HepG2 (cell line): Measurements from ENCODE around the gene GSK3A. TPM values are rescaled to one million over a fixed set of nuclear protein-coding genes. Genes with fewer than 3 reads are reported as not detected.

Source experiments
- BRCA1 ChIP-seq: sonication (generic); formaldehyde crosslinking; IDR thresholded peaks from 2 replicates; pipeline ENCODE4 v1.4.0; 2020; ENCODE audit warnings: missing genetic modification reagents
- CCDC6 ChIP-seq: sonication (generic); formaldehyde crosslinking; IDR thresholded peaks from 2 replicates; pipeline ENCODE4 v1.8.1; 2022; ENCODE audit warnings: mild to moderate bottlenecking, missing genetic modification reagents, moderate library complexity
- ZBTB38 ChIP-seq: sonication (generic); formaldehyde crosslinking; IDR thresholded peaks from 2 replicates; pipeline ENCODE4 v1.5.1; 2020; ENCODE audit warnings: mild to moderate bottlenecking, missing genetic modification reagents
- ZNF446 ChIP-seq: sonication (generic); formaldehyde crosslinking; IDR thresholded peaks from 2 replicates; pipeline ENCODE4 v1.5.0; 2020; ENCODE audit warnings: mild to moderate bottlenecking, missing genetic modification reagents
- ZNF724P ChIP-seq: sonication (generic); formaldehyde crosslinking; IDR thresholded peaks from 2 replicates; pipeline ENCODE4 v1.8.0; 2022; ENCODE audit warnings: missing genetic modification reagents, borderline replicate concordance
- polyA plus RNA-seq, 8 experiments: library from polyadenylated mRNA; depleted of rRNA in 3 of 8; stranded (reverse) in 7 of 8; unstranded in 1 of 8; fragments of >200 nt; fragmentation: Illumina TruSeq in 4 of 8; extraction: Trizol in 4 of 8; gene quantifications; 2 replicates each; pipeline versions ENCODE4 v1.2.1 to v1.2.3, GENCODE V29; 2011 to 2016; ENCODE audit warnings: low read depth in 4 of 8, missing spikeins in 1 of 8, mixed read lengths in 1 of 8; ENCODE audit not compliant: insufficient read depth in 1 of 8
- total RNA-seq, 5 experiments: library from RNA; depleted of rRNA; stranded (reverse); fragments of >200 nt; fragmentation: Illumina TruSeq; extraction: Trizol; gene quantifications; 2 replicates each; pipeline ENCODE4 v1.2.3, GENCODE V29; 2016; ENCODE audit warnings: low read depth in 1 of 5
- TF ChIP-seq, protein P1 (sequence below): sonication (generic); formaldehyde crosslinking; IDR thresholded peaks from 2 replicates; pipeline ENCODE4 v1.5.1; 2020; ENCODE audit warnings: missing genetic modification reagents, mild to moderate bottlenecking, borderline replicate concordance
- TF ChIP-seq, protein P2 (sequence below): sonication (generic); formaldehyde crosslinking; IDR thresholded peaks from 2 replicates; pipeline ENCODE4 v1.4.0; 2020; ENCODE audit warnings: mild to moderate bottlenecking, missing genetic modification reagents
- TF ChIP-seq, protein P3 (sequence below): IDR thresholded peaks from 2 replicates; pipeline ENCODE4 v1.6.1; 2016; ENCODE audit warnings: low read depth, borderline replicate concordance
- TF ChIP-seq, protein P4 (sequence below): sonication (generic); formaldehyde crosslinking; IDR thresholded peaks from 2 replicates; pipeline ENCODE4 v1.5.0; 2020; ENCODE audit warnings: mild to moderate bottlenecking, missing genetic modification reagents
- TF ChIP-seq, protein P5 (sequence below): sonication (generic); formaldehyde crosslinking; IDR thresholded peaks from 2 replicates; pipeline ENCODE4 v1.5.1; 2020; ENCODE audit warnings: mild to moderate bottlenecking, missing genetic modification reagents, borderline replicate concordance
- TF ChIP-seq, protein P6 (sequence below): sonication (generic); formaldehyde crosslinking; IDR thresholded peaks from 2 replicates; pipeline ENCODE4 v1.5.0; 2020; ENCODE audit warnings: mild to moderate bottlenecking, missing genetic modification reagents, moderate library complexity
- TF ChIP-seq, protein P7 (sequence below): sonication (generic); formaldehyde crosslinking; IDR thresholded peaks from 2 replicates; pipeline ENCODE4 v1.4.0; 2020; ENCODE audit warnings: missing genetic modification reagents

The GSK3A gene
- total and polyA plus RNA-seq, 2 of the 13 experiments (the other 11 are each of a cell fraction or from before 2014, with no cell fraction given): 16.9 to 52.5 TPM

DNA sequence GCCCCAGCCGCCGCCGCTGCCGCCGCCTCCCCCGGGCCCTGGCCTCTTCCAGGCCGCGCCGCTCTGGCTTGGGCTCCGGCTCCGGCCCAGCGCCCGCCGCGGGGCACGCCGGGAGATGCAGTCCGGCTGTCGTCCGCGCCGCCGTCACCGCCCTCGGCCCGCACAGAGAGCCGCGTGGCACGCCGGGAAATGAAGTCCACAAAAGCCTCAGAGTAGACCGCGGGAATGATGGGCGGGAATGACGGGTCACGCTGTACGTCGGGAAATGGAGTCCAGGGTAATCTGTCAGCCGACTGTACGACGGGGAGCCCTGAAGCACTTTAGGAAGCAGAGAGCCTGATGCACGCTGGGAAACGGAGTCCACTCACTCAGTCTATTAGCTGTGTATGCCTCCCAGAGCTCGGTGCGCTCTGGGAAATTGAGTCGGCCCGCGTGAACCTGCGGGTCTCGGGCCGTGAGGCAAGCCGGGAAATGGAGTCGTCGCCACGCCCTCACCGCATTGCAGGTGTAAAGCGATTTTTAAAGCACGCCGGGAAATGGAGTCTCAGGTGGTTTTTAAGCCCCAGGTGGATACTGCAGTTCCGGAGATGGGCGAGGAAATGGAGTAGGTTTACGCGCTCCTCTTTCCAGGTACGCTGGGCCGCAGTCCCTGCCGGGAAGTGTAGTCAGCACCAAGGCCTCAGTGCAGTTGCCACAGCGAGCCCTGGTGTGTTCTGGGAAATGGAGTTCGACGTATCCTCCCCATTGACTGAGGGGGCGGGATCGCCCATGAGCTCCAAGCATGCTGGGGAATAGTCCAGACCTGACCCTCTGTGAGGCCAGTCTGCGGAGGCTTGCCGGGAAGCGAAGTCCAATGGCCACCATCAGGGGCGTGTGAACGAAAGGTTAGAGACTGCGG is at the start of gene GSK3A (continued):
- TF ChIP-seq, protein P1, sequence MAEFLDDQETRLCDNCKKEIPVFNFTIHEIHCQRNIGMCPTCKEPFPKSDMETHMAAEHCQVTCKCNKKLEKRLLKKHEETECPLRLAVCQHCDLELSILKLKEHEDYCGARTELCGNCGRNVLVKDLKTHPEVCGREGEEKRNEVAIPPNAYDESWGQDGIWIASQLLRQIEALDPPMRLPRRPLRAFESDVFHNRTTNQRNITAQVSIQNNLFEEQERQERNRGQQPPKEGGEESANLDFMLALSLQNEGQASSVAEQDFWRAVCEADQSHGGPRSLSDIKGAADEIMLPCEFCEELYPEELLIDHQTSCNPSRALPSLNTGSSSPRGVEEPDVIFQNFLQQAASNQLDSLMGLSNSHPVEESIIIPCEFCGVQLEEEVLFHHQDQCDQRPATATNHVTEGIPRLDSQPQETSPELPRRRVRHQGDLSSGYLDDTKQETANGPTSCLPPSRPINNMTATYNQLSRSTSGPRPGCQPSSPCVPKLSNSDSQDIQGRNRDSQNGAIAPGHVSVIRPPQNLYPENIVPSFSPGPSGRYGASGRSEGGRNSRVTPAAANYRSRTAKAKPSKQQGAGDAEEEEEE (CRISPR knock-in tag): no peak
- TF ChIP-seq ZBTB38 (CRISPR knock-in tag): no peak; the same call in 1 of the 2 replicates
- TF ChIP-seq, protein P2, sequence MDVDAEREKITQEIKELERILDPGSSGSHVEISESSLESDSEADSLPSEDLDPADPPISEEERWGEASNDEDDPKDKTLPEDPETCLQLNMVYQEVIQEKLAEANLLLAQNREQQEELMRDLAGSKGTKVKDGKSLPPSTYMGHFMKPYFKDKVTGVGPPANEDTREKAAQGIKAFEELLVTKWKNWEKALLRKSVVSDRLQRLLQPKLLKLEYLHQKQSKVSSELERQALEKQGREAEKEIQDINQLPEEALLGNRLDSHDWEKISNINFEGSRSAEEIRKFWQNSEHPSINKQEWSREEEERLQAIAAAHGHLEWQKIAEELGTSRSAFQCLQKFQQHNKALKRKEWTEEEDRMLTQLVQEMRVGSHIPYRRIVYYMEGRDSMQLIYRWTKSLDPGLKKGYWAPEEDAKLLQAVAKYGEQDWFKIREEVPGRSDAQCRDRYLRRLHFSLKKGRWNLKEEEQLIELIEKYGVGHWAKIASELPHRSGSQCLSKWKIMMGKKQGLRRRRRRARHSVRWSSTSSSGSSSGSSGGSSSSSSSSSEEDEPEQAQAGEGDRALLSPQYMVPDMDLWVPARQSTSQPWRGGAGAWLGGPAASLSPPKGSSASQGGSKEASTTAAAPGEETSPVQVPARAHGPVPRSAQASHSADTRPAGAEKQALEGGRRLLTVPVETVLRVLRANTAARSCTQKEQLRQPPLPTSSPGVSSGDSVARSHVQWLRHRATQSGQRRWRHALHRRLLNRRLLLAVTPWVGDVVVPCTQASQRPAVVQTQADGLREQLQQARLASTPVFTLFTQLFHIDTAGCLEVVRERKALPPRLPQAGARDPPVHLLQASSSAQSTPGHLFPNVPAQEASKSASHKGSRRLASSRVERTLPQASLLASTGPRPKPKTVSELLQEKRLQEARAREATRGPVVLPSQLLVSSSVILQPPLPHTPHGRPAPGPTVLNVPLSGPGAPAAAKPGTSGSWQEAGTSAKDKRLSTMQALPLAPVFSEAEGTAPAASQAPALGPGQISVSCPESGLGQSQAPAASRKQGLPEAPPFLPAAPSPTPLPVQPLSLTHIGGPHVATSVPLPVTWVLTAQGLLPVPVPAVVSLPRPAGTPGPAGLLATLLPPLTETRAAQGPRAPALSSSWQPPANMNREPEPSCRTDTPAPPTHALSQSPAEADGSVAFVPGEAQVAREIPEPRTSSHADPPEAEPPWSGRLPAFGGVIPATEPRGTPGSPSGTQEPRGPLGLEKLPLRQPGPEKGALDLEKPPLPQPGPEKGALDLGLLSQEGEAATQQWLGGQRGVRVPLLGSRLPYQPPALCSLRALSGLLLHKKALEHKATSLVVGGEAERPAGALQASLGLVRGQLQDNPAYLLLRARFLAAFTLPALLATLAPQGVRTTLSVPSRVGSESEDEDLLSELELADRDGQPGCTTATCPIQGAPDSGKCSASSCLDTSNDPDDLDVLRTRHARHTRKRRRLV (CRISPR knock-in tag): 0 out of 2 replicates have a peak, but pooled peaks have one; percentile 81
- TF ChIP-seq CCDC6 (CRISPR knock-in tag): no peak
- TF ChIP-seq, protein P3, sequence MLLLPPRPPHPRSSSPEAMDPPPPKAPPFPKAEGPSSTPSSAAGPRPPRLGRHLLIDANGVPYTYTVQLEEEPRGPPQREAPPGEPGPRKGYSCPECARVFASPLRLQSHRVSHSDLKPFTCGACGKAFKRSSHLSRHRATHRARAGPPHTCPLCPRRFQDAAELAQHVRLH: no peak; the same call in 1 of the 2 replicates
- TF ChIP-seq BRCA1 (CRISPR knock-in tag): 0 out of 2 replicates have a peak, but pooled peaks have one; percentile 45
- no peak for TF ChIP-seq ZNF724P (CRISPR knock-in tag)
- TF ChIP-seq, protein P4, sequence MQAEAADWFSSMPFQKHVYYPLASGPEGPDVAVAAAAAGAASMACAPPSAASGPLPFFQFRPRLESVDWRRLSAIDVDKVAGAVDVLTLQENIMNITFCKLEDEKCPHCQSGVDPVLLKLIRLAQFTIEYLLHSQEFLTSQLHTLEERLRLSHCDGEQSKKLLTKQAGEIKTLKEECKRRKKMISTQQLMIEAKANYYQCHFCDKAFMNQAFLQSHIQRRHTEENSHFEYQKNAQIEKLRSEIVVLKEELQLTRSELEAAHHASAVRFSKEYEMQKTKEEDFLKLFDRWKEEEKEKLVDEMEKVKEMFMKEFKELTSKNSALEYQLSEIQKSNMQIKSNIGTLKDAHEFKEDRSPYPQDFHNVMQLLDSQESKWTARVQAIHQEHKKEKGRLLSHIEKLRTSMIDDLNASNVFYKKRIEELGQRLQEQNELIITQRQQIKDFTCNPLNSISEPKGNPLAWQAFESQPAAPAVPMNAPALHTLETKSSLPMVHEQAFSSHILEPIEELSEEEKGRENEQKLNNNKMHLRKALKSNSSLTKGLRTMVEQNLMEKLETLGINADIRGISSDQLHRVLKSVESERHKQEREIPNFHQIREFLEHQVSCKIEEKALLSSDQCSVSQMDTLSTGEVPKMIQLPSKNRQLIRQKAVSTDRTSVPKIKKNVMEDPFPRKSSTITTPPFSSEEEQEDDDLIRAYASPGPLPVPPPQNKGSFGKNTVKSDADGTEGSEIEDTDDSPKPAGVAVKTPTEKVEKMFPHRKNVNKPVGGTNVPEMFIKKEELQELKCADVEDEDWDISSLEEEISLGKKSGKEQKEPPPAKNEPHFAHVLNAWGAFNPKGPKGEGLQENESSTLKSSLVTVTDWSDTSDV (CRISPR knock-in tag): no peak; the same call in 1 of the 2 replicates
- TF ChIP-seq, protein P5, sequence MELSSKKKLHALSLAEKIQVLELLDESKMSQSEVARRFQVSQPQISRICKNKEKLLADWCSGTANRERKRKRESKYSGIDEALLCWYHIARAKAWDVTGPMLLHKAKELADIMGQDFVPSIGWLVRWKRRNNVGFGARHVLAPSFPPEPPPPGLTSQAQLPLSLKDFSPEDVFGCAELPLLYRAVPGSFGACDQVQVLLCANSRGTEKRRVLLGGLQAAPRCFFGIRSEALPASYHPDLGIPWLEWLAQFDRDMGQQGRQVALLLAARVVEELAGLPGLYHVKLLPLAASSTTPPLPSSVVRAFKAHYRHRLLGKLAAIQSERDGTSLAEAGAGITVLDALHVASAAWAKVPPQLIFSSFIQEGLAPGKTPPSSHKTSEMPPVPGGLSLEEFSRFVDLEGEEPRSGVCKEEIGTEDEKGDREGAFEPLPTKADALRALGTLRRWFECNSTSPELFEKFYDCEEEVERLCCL (CRISPR knock-in tag): no peak
- 0 out of 2 replicates have a peak, but pooled peaks have one; percentile 56 for TF ChIP-seq ZNF446 (CRISPR knock-in tag)
- TF ChIP-seq, protein P6, sequence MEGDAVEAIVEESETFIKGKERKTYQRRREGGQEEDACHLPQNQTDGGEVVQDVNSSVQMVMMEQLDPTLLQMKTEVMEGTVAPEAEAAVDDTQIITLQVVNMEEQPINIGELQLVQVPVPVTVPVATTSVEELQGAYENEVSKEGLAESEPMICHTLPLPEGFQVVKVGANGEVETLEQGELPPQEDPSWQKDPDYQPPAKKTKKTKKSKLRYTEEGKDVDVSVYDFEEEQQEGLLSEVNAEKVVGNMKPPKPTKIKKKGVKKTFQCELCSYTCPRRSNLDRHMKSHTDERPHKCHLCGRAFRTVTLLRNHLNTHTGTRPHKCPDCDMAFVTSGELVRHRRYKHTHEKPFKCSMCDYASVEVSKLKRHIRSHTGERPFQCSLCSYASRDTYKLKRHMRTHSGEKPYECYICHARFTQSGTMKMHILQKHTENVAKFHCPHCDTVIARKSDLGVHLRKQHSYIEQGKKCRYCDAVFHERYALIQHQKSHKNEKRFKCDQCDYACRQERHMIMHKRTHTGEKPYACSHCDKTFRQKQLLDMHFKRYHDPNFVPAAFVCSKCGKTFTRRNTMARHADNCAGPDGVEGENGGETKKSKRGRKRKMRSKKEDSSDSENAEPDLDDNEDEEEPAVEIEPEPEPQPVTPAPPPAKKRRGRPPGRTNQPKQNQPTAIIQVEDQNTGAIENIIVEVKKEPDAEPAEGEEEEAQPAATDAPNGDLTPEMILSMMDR (CRISPR knock-in tag): peak; percentile 28
- TF ChIP-seq, protein P7, sequence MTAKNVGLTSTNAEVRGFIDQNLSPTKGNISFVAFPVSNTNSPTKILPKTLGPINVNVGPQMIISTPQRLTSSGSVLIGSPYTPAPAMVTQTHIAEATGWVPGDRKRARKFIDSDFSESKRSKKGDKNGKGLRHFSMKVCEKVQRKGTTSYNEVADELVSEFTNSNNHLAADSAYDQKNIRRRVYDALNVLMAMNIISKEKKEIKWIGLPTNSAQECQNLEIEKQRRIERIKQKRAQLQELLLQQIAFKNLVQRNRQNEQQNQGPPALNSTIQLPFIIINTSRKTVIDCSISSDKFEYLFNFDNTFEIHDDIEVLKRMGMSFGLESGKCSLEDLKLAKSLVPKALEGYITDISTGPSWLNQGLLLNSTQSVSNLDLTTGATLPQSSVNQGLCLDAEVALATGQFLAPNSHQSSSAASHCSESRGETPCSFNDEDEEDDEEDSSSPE (CRISPR knock-in tag): peak; percentile 64
